ENCODE measurements around the gene TNFAIP2. TPM values are rescaled to one million over a fixed set of nuclear protein-coding genes. Genes with fewer than 3 reads are reported as not detected.

The TNFAIP2 gene
- total RNA-seq, 1 donor, result 240 TPM

GRCh38 chr14:103084021-103084919, 39.0 kb upstream of the TNFAIP2 start, which contains the start of gene LBHD2:
Gene LBHD2 (plus strand): TSS chr14:103084210. CDS start chr14:103086013, 1,803 bp downstream.
- TF ChIP-seq CTCF (IDR thresholded peaks at IDR 0.05; ENCODE audit: insufficient read depth, low read depth, low read length), result no peak
- DNase-seq (ENCODE audit: low read depth), result peak; percentile 25
- peak within 1 kb of the TSS; percentile 34 for H3K4me3 ChIP-seq (ENCODE audit: low read depth, low read length)

GRCh38 chr14:103085106-103086091, 37.9 kb upstream of the TNFAIP2 start:
- TF ChIP-seq CTCF (IDR thresholded peaks at IDR 0.05; ENCODE audit: insufficient read depth, low read depth, low read length), result peak; percentile 28
- DNase-seq (ENCODE audit: low read depth), result no peak
- no peak overlapping the region for H3K4me3 ChIP-seq (ENCODE audit: low read depth, low read length)

GRCh38 chr14:103086771-103087342, 36.4 kb upstream of the TNFAIP2 start:
- DNase-seq (ENCODE audit: low read depth), result no peak
- TF ChIP-seq CTCF (IDR thresholded peaks at IDR 0.05; ENCODE audit: insufficient read depth, low read depth, low read length), result no peak
- no peak overlapping the region for H3K4me3 ChIP-seq (ENCODE audit: low read depth, low read length)

GRCh38 chr14:103087343-103087835, 35.9 kb upstream of the TNFAIP2 start:
- no peak for TF ChIP-seq CTCF (IDR thresholded peaks at IDR 0.05; ENCODE audit: insufficient read depth, low read depth, low read length)
- no peak for DNase-seq (ENCODE audit: low read depth)
- H3K4me3 ChIP-seq (ENCODE audit: low read depth, low read length), result no peak overlapping the region

- no peak for DNase-seq (ENCODE audit: low read depth)
- TF ChIP-seq CTCF (IDR thresholded peaks at IDR 0.05; ENCODE audit: insufficient read depth, low read depth, low read length), result no peak
Observed at GRCh38 chr14:103088921-103089320, 34.3 kb upstream of the TNFAIP2 start.

More at GRCh38 chr14:103088921-103089320, 34.3 kb upstream of the TNFAIP2 start:
- no peak overlapping the region for H3K4me3 ChIP-seq (ENCODE audit: low read depth, low read length)

Data from fibroblast of villous mesenchyme (primary cell).